GM23338 (cell line): ENCODE data around the gene ST3GAL6.

ENCODE experiments used
- CREB1 ChIP-seq: fragments of 250-450 bp; sonication (Bioruptor Pico); IDR thresholded peaks from 2 replicates; pipeline ENCODE4 v1.5.0; 2020; ENCODE audit warnings: low read depth, mild to moderate bottlenecking, moderate library complexity
- ETS1 ChIP-seq: IDR thresholded peaks from 2 replicates; pipeline ENCODE4 v1.6.1; 2016; ENCODE audit warnings: antibody characterized with exemption
- EZH2 ChIP-seq: fragments of 200-600 bp; sonication (generic); IDR thresholded peaks from one replicate; pipeline ENCODE4 v1.8.0; 2017; ENCODE audit warnings: antibody characterized with exemption, mild to moderate bottlenecking, low read depth; ENCODE audit not compliant: unreplicated experiment
- TF ChIP-seq, protein P1 (sequence below): IDR thresholded peaks from one replicate; pipeline ENCODE4 v1.6.1; 2018; ENCODE audit warnings: antibody characterized with exemption; ENCODE audit not compliant: unreplicated experiment
- TF ChIP-seq, protein P2 (sequence below), 2 experiments: fragments of 200-600 bp in 1 of 2; sonication (generic) in 1 of 2; conservative IDR thresholded peaks; 2 replicates each; pipeline versions ENCODE4 v1.5.1 to v1.6.1; 2016 to 2017; ENCODE audit warnings: antibody characterized with exemption in 2 of 2, low read depth in 2 of 2, mild to moderate bottlenecking in 2 of 2, moderate library complexity in 1 of 2

- TF ChIP-seq, protein P1, sequence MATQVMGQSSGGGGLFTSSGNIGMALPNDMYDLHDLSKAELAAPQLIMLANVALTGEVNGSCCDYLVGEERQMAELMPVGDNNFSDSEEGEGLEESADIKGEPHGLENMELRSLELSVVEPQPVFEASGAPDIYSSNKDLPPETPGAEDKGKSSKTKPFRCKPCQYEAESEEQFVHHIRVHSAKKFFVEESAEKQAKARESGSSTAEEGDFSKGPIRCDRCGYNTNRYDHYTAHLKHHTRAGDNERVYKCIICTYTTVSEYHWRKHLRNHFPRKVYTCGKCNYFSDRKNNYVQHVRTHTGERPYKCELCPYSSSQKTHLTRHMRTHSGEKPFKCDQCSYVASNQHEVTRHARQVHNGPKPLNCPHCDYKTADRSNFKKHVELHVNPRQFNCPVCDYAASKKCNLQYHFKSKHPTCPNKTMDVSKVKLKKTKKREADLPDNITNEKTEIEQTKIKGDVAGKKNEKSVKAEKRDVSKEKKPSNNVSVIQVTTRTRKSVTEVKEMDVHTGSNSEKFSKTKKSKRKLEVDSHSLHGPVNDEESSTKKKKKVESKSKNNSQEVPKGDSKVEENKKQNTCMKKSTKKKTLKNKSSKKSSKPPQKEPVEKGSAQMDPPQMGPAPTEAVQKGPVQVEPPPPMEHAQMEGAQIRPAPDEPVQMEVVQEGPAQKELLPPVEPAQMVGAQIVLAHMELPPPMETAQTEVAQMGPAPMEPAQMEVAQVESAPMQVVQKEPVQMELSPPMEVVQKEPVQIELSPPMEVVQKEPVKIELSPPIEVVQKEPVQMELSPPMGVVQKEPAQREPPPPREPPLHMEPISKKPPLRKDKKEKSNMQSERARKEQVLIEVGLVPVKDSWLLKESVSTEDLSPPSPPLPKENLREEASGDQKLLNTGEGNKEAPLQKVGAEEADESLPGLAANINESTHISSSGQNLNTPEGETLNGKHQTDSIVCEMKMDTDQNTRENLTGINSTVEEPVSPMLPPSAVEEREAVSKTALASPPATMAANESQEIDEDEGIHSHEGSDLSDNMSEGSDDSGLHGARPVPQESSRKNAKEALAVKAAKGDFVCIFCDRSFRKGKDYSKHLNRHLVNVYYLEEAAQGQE: no peak
- TF ChIP-seq, protein P2, sequence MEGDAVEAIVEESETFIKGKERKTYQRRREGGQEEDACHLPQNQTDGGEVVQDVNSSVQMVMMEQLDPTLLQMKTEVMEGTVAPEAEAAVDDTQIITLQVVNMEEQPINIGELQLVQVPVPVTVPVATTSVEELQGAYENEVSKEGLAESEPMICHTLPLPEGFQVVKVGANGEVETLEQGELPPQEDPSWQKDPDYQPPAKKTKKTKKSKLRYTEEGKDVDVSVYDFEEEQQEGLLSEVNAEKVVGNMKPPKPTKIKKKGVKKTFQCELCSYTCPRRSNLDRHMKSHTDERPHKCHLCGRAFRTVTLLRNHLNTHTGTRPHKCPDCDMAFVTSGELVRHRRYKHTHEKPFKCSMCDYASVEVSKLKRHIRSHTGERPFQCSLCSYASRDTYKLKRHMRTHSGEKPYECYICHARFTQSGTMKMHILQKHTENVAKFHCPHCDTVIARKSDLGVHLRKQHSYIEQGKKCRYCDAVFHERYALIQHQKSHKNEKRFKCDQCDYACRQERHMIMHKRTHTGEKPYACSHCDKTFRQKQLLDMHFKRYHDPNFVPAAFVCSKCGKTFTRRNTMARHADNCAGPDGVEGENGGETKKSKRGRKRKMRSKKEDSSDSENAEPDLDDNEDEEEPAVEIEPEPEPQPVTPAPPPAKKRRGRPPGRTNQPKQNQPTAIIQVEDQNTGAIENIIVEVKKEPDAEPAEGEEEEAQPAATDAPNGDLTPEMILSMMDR (conservative IDR thresholded peaks at IDR 0.05; ENCODE audit: low read depth in 2 of 2): peak; percentile 61 to 63
- no peak for TF ChIP-seq CREB1
- TF ChIP-seq EZH2: no peak
- no peak for TF ChIP-seq ETS1
Measured at GRCh38 chr3:98801043-98801747, 38.1 kb downstream of the ST3GAL6 start.
